ENCODE measurements around the gene CPSF7. TPM values are rescaled to one million over a fixed set of nuclear protein-coding genes. Genes with fewer than 3 reads are reported as not detected.
A peak's percentile ranks its signal among the peaks of the same experiment; 100 is the strongest.
"Not testable (repeated sequence)": the region's sequence is repeated elsewhere in the genome, so short reads cannot be mapped to it uniquely, and the experiment has no call there.

Gene CPSF7
- total RNA-seq, 1 donor from 2014 or later: 41.5 TPM

GRCh38 chr11:61446211-61446651 lies 16.5 kb upstream of the CPSF7 start:
- DNase-seq (peak; percentile 95), ATAC-seq (peak; percentile 80)
- intact Hi-C loops (cut with micrococcal nuclease): no loop called here

- ATAC-seq (no peak), DNase-seq (no peak)
- intact Hi-C loops (cut with micrococcal nuclease): no loop called here
Measured at GRCh38 chr11:61445516-61445915, 15.7 kb upstream of the CPSF7 start.

- intact Hi-C loops (cut with micrococcal nuclease): no loop called here
- no peak for DNase-seq
- no peak for ATAC-seq
Measured at GRCh38 chr11:61442616-61443015, 12.8 kb upstream of the CPSF7 start.

GRCh38 chr11:61439615-61440014 lies 9.8 kb upstream of the CPSF7 start:
- no peak for ATAC-seq
- intact Hi-C loops (cut with micrococcal nuclease): no loop called here
- DNase-seq: no peak

- no peak for DNase-seq
- no peak for ATAC-seq
- intact Hi-C loops (cut with micrococcal nuclease): no loop called here
Measured at GRCh38 chr11:61437496-61437895, 7.7 kb upstream of the CPSF7 start.

GRCh38 chr11:61430839-61431238 lies 1.1 kb upstream of the CPSF7 start:
- ATAC-seq; intact Hi-C loops (cut with micrococcal nuclease); DNase-seq: not testable (repeated sequence)

GRCh38 chr11:61429346-61429690 lies 457 bp downstream of the CPSF7 start:
- intact Hi-C loops (cut with micrococcal nuclease): no loop called here
- peak; percentile 80 for ATAC-seq
- peak; percentile 77 for DNase-seq

- no peak for ATAC-seq
- intact Hi-C loops (cut with micrococcal nuclease): no loop called here
- no peak for DNase-seq
Measured at GRCh38 chr11:61425367-61426131, 4.2 kb downstream of the CPSF7 start.

- no peak for DNase-seq
- intact Hi-C loops (cut with micrococcal nuclease): no loop called here
- no peak for ATAC-seq
Measured at GRCh38 chr11:61422226-61422625, 7.5 kb downstream of the CPSF7 start.

GRCh38 chr11:61418136-61418535 lies 11.6 kb downstream of the CPSF7 start:
- intact Hi-C loops (cut with micrococcal nuclease): no loop called here
- ATAC-seq (no peak), DNase-seq (no peak)

GRCh38 chr11:61417670-61418069 lies 12.1 kb downstream of the CPSF7 start:
- DNase-seq (no peak), ATAC-seq (peak; percentile 44)
- intact Hi-C loops (cut with micrococcal nuclease): no loop called here

- ATAC-seq (no peak), DNase-seq (no peak)
- intact Hi-C loops (cut with micrococcal nuclease): no loop called here
Measured at GRCh38 chr11:61416941-61417340, 12.8 kb downstream of the CPSF7 start.

GRCh38 chr11:61415381-61415780 lies 14.4 kb downstream of the CPSF7 start:
- ATAC-seq: no peak
- no peak for DNase-seq
- intact Hi-C loops (cut with micrococcal nuclease): no loop called here

GRCh38 chr11:61414547-61414946 lies 15.2 kb downstream of the CPSF7 start:
- intact Hi-C loops (cut with micrococcal nuclease): no loop called here
- ATAC-seq (no peak), DNase-seq (no peak)

- ATAC-seq (no peak), DNase-seq (no peak)
- intact Hi-C loops (cut with micrococcal nuclease): no loop called here
Measured at GRCh38 chr11:61413496-61413895, 16.3 kb downstream of the CPSF7 start.

GRCh38 chr11:61411589-61411988 lies 18.2 kb downstream of the CPSF7 start:
- DNase-seq (no peak), ATAC-seq (no peak)
- intact Hi-C loops (cut with micrococcal nuclease): no loop called here

GRCh38 chr11:61406991-61407728 lies 22.6 kb downstream of the CPSF7 start:
- DNase-seq (no peak), ATAC-seq (no peak)
- intact Hi-C loops (cut with micrococcal nuclease): no loop called here

GRCh38 chr11:61406067-61406466 lies 23.7 kb downstream of the CPSF7 start:
- DNase-seq (no peak), ATAC-seq (no peak)
- intact Hi-C loops (cut with micrococcal nuclease): no loop called here

- intact Hi-C loops (cut with micrococcal nuclease): no loop called here
- ATAC-seq (no peak), DNase-seq (no peak)
Measured at GRCh38 chr11:61404641-61405040, 25.1 kb downstream of the CPSF7 start.

- intact Hi-C loops (cut with micrococcal nuclease): no loop called here
- no peak for ATAC-seq
- DNase-seq: no peak
Measured at GRCh38 chr11:61404103-61404502, 25.7 kb downstream of the CPSF7 start.

- intact Hi-C loops (cut with micrococcal nuclease): no loop called here
- DNase-seq: no peak
- no peak for ATAC-seq
Measured at GRCh38 chr11:61403658-61404057, 26.1 kb downstream of the CPSF7 start.
